Occipital lobe (tissue), 2 donors: ENCODE data around the gene RSBN1L. TPM values are rescaled to one million over a fixed set of nuclear protein-coding genes. Genes with fewer than 3 reads are reported as not detected.
"Not testable (repeated sequence)": the region's sequence is repeated elsewhere in the genome, so short reads cannot be mapped to it uniquely, and the experiment has no call there.

ENCODE experiments used
- DNase-seq: peaks from one replicate; lab custom pipeline; 2025; lab: John Stamatoyannopoulos, UW
- total RNA-seq: library from RNA; depleted of rRNA; stranded (reverse); fragments of >200 nt; gene quantifications from one replicate; pipeline ENCODE4 v1.2.3, GENCODE V29; 2014

Gene RSBN1L
- total RNA-seq, result 76.7 TPM

- peak; percentile 99 for DNase-seq
Observed at GRCh38 chr7:77696057-77696642, at the start of gene RSBN1L. RSBN1L (plus strand) TSS chr7:77696459; CDS start chr7:77696470, 11 bp downstream.

DNA sequence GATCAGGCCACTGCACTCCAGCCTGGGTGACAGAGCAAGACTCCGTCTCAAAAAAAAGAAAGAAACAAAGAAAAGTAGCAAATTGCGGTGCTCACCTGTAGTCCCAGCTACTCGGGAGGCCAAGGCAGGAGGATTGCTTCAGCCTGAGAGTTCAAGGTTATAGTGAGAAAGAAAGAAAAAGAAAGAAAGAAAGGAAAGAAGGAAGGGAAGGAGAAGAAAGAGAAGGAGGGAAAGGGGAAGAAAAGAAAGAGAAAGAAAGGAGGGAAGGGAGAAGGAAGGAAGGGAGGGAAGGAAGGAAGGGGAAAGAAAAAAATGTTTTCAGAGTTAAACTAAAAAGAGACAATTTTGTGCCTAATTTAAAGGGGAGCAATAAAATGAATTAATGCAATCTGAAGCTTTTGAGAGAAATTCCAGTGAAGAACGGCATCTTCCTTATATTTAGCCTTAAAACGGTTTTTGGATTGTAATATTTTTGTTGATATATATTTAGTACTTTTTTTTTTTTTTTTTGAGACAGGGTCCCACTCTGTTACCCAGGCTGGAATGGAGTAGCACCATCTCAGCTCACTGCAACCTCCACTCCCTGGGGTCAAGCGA, 47.4 kb upstream of the RSBN1L start:
- no peak for DNase-seq

GRCh38 chr7:77649716-77650349, 46.4 kb upstream of the RSBN1L start:
- DNase-seq, result no peak

DNA sequence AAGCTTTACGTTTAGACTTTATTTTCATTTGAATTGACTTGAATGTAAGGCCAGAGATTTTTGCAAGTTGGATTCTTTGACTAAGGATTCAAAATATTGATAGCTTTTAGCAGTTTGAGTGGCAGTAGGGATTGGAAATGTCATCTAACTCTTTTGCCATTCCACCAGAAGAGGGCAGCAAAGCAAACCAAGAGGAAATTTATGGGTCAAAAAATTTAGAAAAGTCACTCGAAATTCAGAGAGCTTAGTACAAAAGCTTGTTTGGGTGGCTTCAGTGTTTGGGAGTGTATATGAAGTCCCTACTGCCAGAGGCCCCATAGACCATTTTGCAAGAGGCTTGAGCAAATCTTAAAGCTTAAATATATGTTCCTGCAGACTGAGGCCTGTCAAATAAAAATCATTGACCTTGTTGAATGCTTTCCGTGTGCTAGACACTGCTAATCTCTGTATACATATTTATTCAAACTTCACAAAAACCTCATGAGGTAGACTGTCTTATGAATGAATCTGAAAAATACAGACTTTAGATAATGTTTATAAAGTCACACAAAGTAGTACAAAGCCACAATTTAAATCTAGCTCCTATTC, 44.6 kb upstream of the RSBN1L start:
- DNase-seq, result no peak

GRCh38 chr7:77652826-77653225, 43.4 kb upstream of the RSBN1L start:
- DNase-seq, result not testable (repeated sequence)

- no peak for DNase-seq
Observed at GRCh38 chr7:77653572-77653971, 42.7 kb upstream of the RSBN1L start.

DNA sequence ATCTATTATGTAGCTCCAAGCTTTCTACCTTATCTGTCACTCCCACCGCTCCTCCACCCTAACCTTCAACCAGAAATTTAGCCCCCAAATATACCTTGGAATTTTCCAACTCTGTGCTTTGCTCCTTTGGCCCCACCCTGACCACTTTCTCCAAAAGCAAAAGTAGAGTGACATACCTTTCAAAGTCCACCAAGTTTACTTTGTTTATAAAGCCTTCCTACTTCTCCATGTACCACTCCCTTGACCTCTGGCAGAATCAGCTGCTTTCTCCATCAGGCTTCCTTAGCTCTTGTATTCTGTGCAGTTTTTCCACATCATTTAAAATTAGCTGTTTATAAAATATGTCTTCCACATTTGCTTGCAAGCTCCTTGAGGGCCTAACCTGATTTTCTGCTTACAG, 40.9 kb upstream of the RSBN1L start:
- no peak for DNase-seq

- no peak for DNase-seq
Observed at GRCh38 chr7:77655836-77656455, 40.3 kb upstream of the RSBN1L start.

DNA sequence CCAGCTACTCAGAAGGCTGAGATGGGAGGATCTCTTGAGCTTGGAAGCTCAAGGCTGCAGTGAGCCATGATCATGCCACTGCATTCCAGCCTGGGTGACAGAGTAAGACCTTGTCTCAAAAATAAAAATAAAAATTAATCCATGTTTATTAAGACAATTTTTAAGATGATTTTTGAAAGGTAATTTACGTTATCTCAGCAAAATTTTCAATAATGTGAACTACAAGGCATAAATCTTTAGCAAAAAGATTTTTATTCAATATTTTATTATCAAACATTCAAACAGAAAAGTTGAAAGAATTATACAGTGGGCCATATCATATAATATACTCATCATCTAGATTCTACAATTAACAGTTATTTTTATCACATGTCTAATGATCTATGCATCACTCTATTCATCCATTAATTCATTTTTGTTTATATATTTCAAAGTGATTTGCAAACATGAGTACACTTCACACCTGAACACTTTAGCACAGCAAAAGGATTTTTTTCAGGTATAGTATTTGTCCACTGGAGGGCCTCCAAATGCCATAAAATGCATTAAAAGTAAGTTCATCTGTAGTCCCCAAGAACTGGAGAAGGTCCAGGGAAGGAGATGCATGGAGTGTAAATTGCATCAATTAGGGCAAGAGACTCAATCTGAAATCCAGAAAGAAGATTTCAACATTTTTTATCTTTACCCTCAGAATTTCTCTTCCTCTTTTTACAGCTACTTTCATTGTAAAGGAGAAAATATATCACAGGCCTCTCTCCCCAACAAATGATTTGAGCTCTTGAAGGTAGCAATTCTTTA, 38.6 kb upstream of the RSBN1L start:
- DNase-seq, result no peak

- no peak for DNase-seq
Observed at GRCh38 chr7:77658928-77659327, 37.3 kb upstream of the RSBN1L start.

GRCh38 chr7:77661816-77662215, 34.4 kb upstream of the RSBN1L start:
- no peak for DNase-seq

DNA sequence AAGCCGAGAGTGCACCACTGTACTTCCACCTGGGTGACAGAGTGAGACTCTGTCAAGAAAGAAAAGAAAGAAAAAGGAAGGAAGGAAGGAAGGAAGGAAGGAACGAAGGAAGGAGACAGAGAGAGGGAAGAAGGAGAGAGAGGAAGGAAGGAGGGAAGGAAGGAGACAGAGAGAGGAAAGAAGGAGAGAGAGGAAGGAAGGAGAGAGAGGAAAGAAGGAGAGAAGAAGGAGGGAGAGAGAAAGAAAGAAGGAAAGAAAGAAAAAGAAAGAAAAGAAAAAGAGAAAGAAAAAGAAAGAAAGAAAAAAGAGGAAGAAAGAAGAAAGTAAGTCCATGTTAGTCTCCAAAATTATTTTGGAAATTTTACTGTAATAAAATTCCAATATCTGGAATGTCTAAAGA, 33.4 kb upstream of the RSBN1L start:
- DNase-seq, result no peak

- no peak for DNase-seq
Observed at GRCh38 chr7:77664715-77665114, 31.5 kb upstream of the RSBN1L start.

DNA sequence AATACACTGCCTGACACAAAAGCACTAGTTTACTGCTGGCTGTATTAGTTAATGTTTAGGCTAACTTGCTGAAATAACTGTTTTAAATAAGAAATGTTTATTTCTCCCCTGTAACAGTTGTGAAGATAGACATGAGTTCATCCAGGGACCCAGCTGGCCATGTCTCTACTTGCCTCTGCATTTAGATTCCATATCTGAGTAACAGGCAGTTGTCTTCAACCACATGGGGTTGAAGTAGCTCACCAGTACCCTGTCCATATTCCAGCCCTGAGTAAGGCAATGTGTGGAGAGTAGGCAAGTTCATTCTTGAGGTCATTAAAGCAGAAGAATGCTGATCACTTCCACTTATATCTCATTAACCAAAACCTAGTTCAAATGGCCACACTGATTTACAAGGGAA, 31.1 kb upstream of the RSBN1L start:
- no peak for DNase-seq

DNA sequence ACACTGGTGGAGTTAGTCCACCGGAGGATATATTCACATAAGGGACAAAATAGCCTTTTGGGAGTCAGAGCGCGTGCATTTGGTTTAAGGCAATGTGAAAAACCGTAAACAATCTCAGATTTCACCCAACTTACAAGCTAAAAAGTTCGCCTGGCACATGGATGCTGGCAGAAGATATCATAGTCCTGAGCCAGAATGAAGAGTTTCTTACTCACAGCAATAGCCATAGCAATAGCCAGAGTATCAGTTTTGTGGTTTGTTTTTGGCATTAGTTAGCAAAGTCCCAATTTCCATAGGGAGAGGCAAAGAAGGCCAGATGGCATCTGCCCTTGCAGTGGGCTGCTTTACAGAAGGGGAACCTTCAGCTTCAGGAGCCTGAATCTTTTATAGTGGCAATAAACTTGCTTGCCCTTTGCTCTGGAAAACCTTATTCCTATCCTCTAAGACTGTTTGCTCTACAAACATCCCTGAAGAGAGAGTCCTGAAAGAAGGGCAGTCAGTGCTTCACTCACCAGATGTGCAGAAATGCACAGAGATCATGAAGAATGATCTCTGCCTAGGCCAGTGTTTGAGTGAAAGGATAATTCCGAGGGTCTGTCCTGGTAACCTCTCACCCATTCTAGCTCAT, 28.7 kb upstream of the RSBN1L start:
- no peak for DNase-seq

GRCh38 chr7:77674878-77675277, 21.4 kb upstream of the RSBN1L start:
- peak; percentile 9 for DNase-seq

GRCh38 chr7:77679608-77680007, 16.7 kb upstream of the RSBN1L start:
- DNase-seq, result no peak

GRCh38 chr7:77680266-77680665, 16.0 kb upstream of the RSBN1L start:
- DNase-seq, result no peak

DNA sequence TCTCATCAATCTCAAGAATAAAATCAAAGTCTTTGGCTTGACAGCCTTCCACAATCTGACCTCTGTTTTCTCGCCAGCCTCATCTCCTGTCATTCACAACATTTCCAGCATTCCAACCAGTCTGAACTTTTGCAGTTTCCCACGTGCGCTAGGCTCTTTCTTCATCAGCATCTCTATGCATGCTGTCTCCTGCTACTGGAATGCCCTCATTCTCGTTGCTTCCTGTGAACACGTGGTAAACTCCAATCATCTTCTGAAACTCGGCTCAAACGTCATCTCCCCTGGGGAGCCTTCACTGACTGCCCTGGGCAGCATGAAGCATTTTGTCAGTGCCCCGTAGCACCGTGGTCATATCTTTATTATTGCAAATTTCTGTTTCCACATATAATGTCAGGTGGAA, 12.2 kb upstream of the RSBN1L start:
- no peak for DNase-seq

GRCh38 chr7:77685233-77685632, 11.0 kb upstream of the RSBN1L start:
- DNase-seq, result no peak
